Measurements from ENCODE around the gene OR6C68. TPM values are rescaled to one million over a fixed set of nuclear protein-coding genes. Genes with fewer than 3 reads are reported as not detected.

OR6C68 gene
- total and polyA plus RNA-seq, 2 of the 8 experiments (the other 6 are each of a cell fraction or from before 2014, with no cell fraction given), result not detected

GRCh38 chr12:55469291-55469690 lies 22.9 kb upstream of the OR6C68 start:
- Histone ChIP-seq H3K27me3 (replicated peaks in 1 of 4; ENCODE audit: control insufficient read depth in 3 of 4, extremely low read depth in 1 of 4, insufficient read depth in 3 of 4, low read length in 3 of 4) (no peaks in the 10 kb centered on the region), H2BK20ac (ENCODE audit: low read length) (no peak overlapping the region), H4K5ac (ENCODE audit: insufficient read length, low read depth, low read length) (no peak overlapping the region), H4K8ac (ENCODE audit: extremely low read depth, insufficient read depth, low read length) (no peak overlapping the region), H3K4me2 (ENCODE audit: insufficient read depth in 1 of 2, low read depth in 2 of 2, low read length in 2 of 2) (no peak overlapping the region), H2BK120ac (replicated peaks; ENCODE audit: low read depth, low read length) (no peak overlapping the region), H3K4me3 (ENCODE audit: extremely low read depth in 1 of 4, insufficient read depth in 2 of 4, low read depth in 3 of 4, low read length in 4 of 4) (no peak overlapping the region), H3K79me2 (ENCODE audit: control insufficient read depth in 1 of 2, insufficient read depth in 2 of 2, low read length in 2 of 2) (no peaks in the 10 kb centered on the region), H2AK5ac (ENCODE audit: low read depth, low read length) (no peak overlapping the region), H3K36me3 (ENCODE audit: control insufficient read depth in 2 of 4, insufficient read depth in 4 of 4, low read length in 3 of 4) (no peaks in the 10 kb centered on the region), H2BK15ac (ENCODE audit: low read length) (no peak overlapping the region), H3K23me2 (ENCODE audit: low read depth, low read length) (no peaks in the 10 kb centered on the region), H3K4me1 (replicated peaks in 1 of 4; ENCODE audit: control insufficient read depth in 3 of 4, insufficient read depth in 4 of 4, low read length in 3 of 4) (no peaks in the 10 kb centered on the region), H3K14ac (ENCODE audit: insufficient read length) (no peak overlapping the region), H3K27ac (ENCODE audit: low read depth, low read length) (no peak overlapping the region), H3K79me1 (ENCODE audit: low read depth, low read length) (no peaks in the 10 kb centered on the region), H4K20me1 (replicated peaks in 1 of 2; ENCODE audit: control insufficient read depth in 1 of 2, insufficient read depth in 2 of 2, low read length in 2 of 2) (no peaks in the 10 kb centered on the region), H3K9me3 (ENCODE audit: insufficient read depth in 2 of 2, low read depth in 1 of 2, low read length in 1 of 2) (no peaks in the 10 kb centered on the region), H3K23ac (ENCODE audit: insufficient read length) (no peak overlapping the region), H2AFZ (ENCODE audit: low read length) (peak overlapping the region; percentile 6; the same call in 1 of the 2 replicates), H3K56ac (replicated peaks; ENCODE audit: insufficient read length, low read depth, low read length) (no peak overlapping the region), H3K4ac (replicated peaks; ENCODE audit: insufficient read length, low read depth, low read length) (no peak overlapping the region), H3K9ac (replicated peaks in 1 of 4; ENCODE audit: extremely low read depth in 1 of 4, low read depth in 3 of 4, low read length in 3 of 4) (no peak overlapping the region), H3K18ac (ENCODE audit: extremely low read depth, low read length) (no peak overlapping the region), H4K91ac (replicated peaks; ENCODE audit: insufficient read length, low read length) (no peak overlapping the region), H2BK5ac (ENCODE audit: low read depth, low read length) (no peak overlapping the region), H2BK12ac (ENCODE audit: low read depth, low read length) (no peak overlapping the region)
- CTCF ChIA-PET (ENCODE audit: partially characterized antibody), result no interaction called here
- FAIRE-seq (no peak), DNase-seq (ENCODE audit: low read depth in 1 of 2, low spot score in 2 of 2) (no peak)
- POLR2A ChIA-PET (ENCODE audit: partially characterized antibody), result no interaction called here
- WGBS, 2 experiments (ENCODE audit: extremely low coverage in 1 of 2, insufficient coverage in 1 of 2, insufficient read length in 1 of 2, insufficient replicate concordance in 2 of 2, low coverage in 1 of 2, low lambda C conversion rate in 2 of 2, missing lambda C conversion rate in 1 of 2), result 89% methylated on average over 2 of the region's 2 CpGs; no CpG with 5 or more reads in 1 of the 2 experiments
- no peak for TF ChIP-seq ZNF274 (IDR thresholded peaks at IDR 0.05; ENCODE audit: borderline replicate concordance, extremely low read depth, low read length)
- TF ChIP-seq SAP30 (IDR thresholded peaks at IDR 0.05; ENCODE audit: insufficient read depth, insufficient replicate concordance, low read length), result no peak
- no peak for TF ChIP-seq CTCF (IDR thresholded peaks at IDR 0.05; ENCODE audit: control extremely low read depth in 1 of 3, insufficient read depth in 1 of 3, low read depth in 1 of 3, low read length in 3 of 3)
- TF ChIP-seq BACH1 (IDR thresholded peaks at IDR 0.05; ENCODE audit: low read length), result no peak
- no peak for TF ChIP-seq RXRA (IDR thresholded peaks at IDR 0.05; ENCODE audit: insufficient read depth, low read depth, low read length)
- no peak for TF ChIP-seq POLR2AphosphoS5 (IDR thresholded peaks at IDR 0.05; ENCODE audit: low read depth, low read length)
- TF ChIP-seq KDM4A (IDR thresholded peaks at IDR 0.05; ENCODE audit: low read depth, low read length, severe bottlenecking), result no peak
- no peak for TF ChIP-seq TBP (IDR thresholded peaks at IDR 0.05; ENCODE audit: low read depth, low read length)
- no peak for TF ChIP-seq RAD21 (IDR thresholded peaks at IDR 0.05 in 1 of 2, conservative IDR thresholded peaks at IDR 0.05 in 1 of 2; ENCODE audit: low read depth in 2 of 2, low read length in 2 of 2)
- no peak for TF ChIP-seq NANOG (IDR thresholded peaks at IDR 0.05; ENCODE audit: insufficient read depth, low read depth, low read length, poor library complexity, severe bottlenecking)
- no peak for TF ChIP-seq EP300 (IDR thresholded peaks at IDR 0.05; ENCODE audit: borderline replicate concordance in 1 of 2, low read depth in 2 of 2, low read length in 2 of 2)

Data from H1 (cell line).